Colonic mucosa (tissue), 4 donors: ENCODE results near the gene HERC4. TPM values are rescaled to one million over a fixed set of nuclear protein-coding genes. Genes with fewer than 3 reads are reported as not detected.
"Not testable (repeated sequence)": the region's sequence is repeated elsewhere in the genome, so short reads cannot be mapped to it uniquely, and the experiment has no call there.

Experiments
- DNase-seq: peaks from one replicate; pipeline ENCODE4 v3.0.0-alpha.2; 2020
- H3K27ac ChIP-seq: fragments of 200-600 bp; one replicate; pipeline ENCODE4 v1.8.0; 2021
- H3K27me3 ChIP-seq: fragments of 200-600 bp; one replicate; pipeline ENCODE4 v1.8.0; 2021
- H3K36me3 ChIP-seq: fragments of 200-600 bp; one replicate; pipeline ENCODE4 v1.8.0; 2021
- H3K4me1 ChIP-seq: fragments of 200-600 bp; one replicate; pipeline ENCODE4 v1.8.0; 2021; ENCODE audit warnings: mild to moderate bottlenecking
- H3K4me3 ChIP-seq: fragments of 200-600 bp; one replicate; pipeline ENCODE4 v1.8.0; 2021
- H3K9ac ChIP-seq, 2 donors: one replicate each; pipeline ENCODE4 v1.7.0; 2013; ENCODE audit warnings: control low read depth in 2 of 2, low read depth in 2 of 2, low read length in 2 of 2
- H3K9me3 ChIP-seq: fragments of 200-600 bp; one replicate; pipeline ENCODE4 v1.8.0; 2021
- intact Hi-C: fragments of 100-400 bp; cut with DNase I; formaldehyde crosslinking; loops from one replicate; pipeline ENCODE4 v1.14.1; 2022
- total RNA-seq, 2 donors: library from RNA; stranded (reverse); fragmentation: NEBNext Ultra II Directional in 1 of 2; extraction: Animal tissue kit (Norgen Biotek cat#: 25700) in 1 of 2; gene quantifications; one replicate each; pipeline ENCODE4 v1.2.1, GENCODE V29; 2021
- TF ChIP-seq, protein P1 (sequence below): fragments of 200-600 bp; IDR thresholded peaks from one replicate; pipeline ENCODE4 v1.8.0; 2022; ENCODE audit warnings: antibody characterized with exemption, mild to moderate bottlenecking
- donor health status: healthy.
- donor health status: DM: no; HTN: no; CAD: no.
- donor health status: DM: no; HTN: no; CAD: no.

Gene HERC4
- total RNA-seq, 2 donors from 2014 or later = 35.3 to 51.5 TPM

DNA sequence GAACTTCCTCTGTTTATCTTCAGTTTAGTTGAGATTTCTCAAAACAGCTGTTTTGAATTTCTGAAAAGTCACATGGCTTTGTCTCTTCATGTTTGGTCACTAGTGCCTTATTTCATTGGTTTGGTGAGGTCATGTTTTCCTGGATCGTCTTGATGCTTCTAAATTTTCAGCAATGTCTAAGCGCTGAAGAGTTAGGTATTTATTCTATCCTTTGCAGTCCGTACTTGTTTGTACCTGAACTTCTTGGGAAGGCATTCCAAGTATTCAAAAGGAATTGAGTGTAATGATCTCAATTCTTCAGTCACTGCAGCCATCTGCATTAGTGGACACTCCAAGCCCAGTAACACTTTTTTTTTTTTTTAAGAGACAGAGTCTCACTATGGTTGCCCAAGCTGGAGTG lies 67.7 kb downstream of the HERC4 start:
- no peak for DNase-seq
- Histone ChIP-seq H3K4me1 (no peaks in the 10 kb centered on the region), H3K9ac (no peak overlapping the region), H3K27ac (no peak overlapping the region), H3K36me3 (no peaks in the 10 kb centered on the region), H3K9me3 (no peaks in the 10 kb centered on the region), H3K27me3 (no peaks in the 10 kb centered on the region), H3K4me3 (no peak overlapping the region)
- intact Hi-C loops = no loop called here
- TF ChIP-seq, protein P1, sequence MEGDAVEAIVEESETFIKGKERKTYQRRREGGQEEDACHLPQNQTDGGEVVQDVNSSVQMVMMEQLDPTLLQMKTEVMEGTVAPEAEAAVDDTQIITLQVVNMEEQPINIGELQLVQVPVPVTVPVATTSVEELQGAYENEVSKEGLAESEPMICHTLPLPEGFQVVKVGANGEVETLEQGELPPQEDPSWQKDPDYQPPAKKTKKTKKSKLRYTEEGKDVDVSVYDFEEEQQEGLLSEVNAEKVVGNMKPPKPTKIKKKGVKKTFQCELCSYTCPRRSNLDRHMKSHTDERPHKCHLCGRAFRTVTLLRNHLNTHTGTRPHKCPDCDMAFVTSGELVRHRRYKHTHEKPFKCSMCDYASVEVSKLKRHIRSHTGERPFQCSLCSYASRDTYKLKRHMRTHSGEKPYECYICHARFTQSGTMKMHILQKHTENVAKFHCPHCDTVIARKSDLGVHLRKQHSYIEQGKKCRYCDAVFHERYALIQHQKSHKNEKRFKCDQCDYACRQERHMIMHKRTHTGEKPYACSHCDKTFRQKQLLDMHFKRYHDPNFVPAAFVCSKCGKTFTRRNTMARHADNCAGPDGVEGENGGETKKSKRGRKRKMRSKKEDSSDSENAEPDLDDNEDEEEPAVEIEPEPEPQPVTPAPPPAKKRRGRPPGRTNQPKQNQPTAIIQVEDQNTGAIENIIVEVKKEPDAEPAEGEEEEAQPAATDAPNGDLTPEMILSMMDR = no peak

DNA sequence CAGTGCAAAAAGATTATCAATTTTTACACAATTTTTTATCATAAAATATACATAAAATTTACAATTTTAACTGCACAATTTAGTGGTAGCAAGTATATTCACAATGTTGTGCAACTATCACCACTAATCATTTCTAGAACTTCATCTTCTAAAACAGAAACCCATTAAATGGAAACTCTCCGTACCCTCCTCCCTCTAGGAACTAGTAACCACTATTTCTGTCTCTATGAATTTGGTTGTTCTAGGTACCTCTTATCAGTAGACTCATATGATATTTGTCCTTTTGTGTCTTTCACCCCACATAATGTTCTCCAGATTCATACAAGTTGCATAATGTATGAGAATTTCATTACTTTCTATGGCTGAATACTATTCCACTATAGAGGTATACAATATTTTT lies 73.5 kb downstream of the HERC4 start:
- Histone ChIP-seq H3K36me3 (no peaks in the 10 kb centered on the region), H3K9ac (no peak overlapping the region), H3K27me3 (no peaks in the 10 kb centered on the region), H3K27ac (no peak overlapping the region), H3K9me3 (no peaks in the 10 kb centered on the region), H3K4me3 (no peak overlapping the region), H3K4me1 (no peaks in the 10 kb centered on the region)
- DNase-seq = no peak
- TF ChIP-seq, protein P1 = no peak
- intact Hi-C loops = no loop called here

DNA sequence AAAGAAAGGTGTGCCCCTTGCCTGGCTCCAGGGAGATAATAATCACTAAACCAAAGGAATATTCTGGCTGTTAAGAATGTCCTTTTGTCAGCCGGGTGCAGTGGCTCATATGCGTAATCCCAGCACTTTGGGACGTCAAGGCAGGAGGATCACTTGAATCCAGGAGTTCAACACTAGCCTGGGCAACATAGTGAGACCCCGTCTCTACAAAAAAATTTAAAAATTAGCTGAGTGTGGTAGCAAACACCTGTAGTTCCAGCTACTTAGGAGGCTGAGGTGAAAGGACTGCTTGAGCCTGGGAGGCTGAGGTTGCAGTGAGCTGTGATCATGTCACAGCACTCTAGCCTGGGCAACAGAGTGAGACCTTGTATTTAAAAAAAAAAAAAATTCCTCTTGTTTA lies 74.1 kb downstream of the HERC4 start:
- Histone ChIP-seq H3K9ac (no peak overlapping the region), H3K27ac (no peak overlapping the region), H3K4me1 (no peaks in the 10 kb centered on the region), H3K36me3 (no peaks in the 10 kb centered on the region), H3K9me3 (no peaks in the 10 kb centered on the region), H3K4me3 (no peak overlapping the region), H3K27me3 (no peaks in the 10 kb centered on the region)
- TF ChIP-seq, protein P1 = no peak
- intact Hi-C loops = no loop called here
- DNase-seq = no peak

DNA sequence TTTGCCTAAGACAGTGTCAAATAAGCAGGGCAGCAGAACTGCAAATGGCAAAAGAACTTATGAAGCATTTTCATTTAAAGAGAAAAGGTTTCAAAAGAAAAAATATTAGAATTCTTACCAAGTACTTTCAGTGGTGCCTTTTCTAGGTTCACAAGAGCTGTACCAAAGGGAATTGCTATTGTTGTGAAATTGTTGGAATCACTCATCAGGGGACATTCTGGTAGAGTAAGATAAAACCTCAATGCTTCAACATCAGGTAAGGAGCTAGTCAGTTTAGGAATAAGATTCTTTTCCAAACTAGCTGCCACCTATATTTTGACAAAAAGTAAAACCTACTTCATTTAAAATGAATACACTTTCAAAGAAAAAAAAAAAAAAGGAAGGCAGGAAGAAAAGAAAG lies 85.0 kb downstream of the HERC4 start:
- no peak overlapping the region for H3K27ac ChIP-seq
- H3K4me1 ChIP-seq = no peaks in the 10 kb centered on the region
- H3K9me3 ChIP-seq = no peaks in the 10 kb centered on the region
- DNase-seq = no peak
- TF ChIP-seq, protein P1 = no peak
- H3K9ac ChIP-seq = no peak overlapping the region
- H3K4me3 ChIP-seq = no peak overlapping the region
- H3K36me3 ChIP-seq = no peaks in the 10 kb centered on the region
- intact Hi-C loops = no loop called here
- no peaks in the 10 kb centered on the region for H3K27me3 ChIP-seq

DNA sequence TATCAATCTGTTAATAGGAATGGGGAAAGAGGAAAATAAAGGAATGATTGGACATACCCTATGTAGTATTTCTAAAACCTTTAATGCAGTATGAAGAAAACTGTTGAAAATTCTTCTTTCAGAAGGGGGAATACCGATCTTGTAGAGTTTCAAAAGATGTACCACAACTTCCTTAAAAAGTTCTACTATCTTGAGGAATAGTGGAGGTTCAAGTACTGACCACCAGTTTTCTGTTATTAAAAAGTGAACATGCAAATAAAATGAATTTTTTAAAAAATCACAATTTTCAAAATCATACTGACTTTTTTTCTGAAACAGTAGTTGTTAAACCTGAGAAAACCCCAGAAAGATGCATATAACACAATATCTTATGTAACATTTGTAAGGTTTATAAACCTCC lies 86.5 kb downstream of the HERC4 start:
- Histone ChIP-seq H3K27me3 (no peaks in the 10 kb centered on the region), H3K4me3 (no peak overlapping the region), H3K9ac (no peak overlapping the region), H3K4me1 (no peaks in the 10 kb centered on the region), H3K36me3 (no peaks in the 10 kb centered on the region), H3K9me3 (no peaks in the 10 kb centered on the region), H3K27ac (no peak overlapping the region)
- intact Hi-C loops = no loop called here
- TF ChIP-seq, protein P1 = no peak
- no peak for DNase-seq

DNA sequence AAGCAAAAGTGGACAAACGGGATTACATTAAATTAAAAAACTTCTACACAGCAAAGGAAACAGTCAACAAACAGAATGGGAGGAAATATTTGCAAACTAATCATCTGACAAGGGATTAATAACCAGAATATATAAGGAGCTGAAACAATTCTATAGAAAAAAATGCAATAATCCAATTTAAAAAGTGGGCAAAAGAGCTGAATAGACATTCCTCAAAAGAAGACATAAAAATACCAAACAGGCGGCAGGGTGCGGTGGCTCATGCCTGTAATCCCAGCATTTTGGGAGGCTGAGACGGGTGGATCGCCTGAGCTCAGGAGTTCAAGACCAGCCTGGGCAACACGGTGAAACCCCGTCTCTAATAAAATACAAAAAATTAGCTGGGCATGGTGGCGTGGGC lies 92.5 kb downstream of the HERC4 start:
- DNase-seq, H3K36me3 ChIP-seq, H3K9ac ChIP-seq, H3K9me3 ChIP-seq, H3K27ac ChIP-seq, H3K4me3 ChIP-seq, H3K4me1 ChIP-seq, H3K27me3 ChIP-seq, intact Hi-C loops: not testable (repeated sequence)
